Stimulated activated effector memory CD8-positive, alpha-beta T cell treated with anti-CD3 and anti-CD28 coated beads, Interleukin-12 subunit alpha, Interleukin-12 subunit beta, amount 100 ng/mL, for 72 hours (primary cell): Measurements from ENCODE around the gene FBXW7.

Source experiments
- ATAC-seq: fragments of 150-1000 bp; cut with Tn5 transposase; 2 replicates; pipeline ENCODE4 v1.10.0; 2021
- DNase-seq, 2 donors: peaks; one replicate each; pipeline ENCODE4 v3.0.0; 2021 to 2022; ENCODE audit warnings: low spot score in 2 of 2
- H3K27ac Mint-ChIP-seq: one replicate; pipeline ENCODE4 v1.8.0; 2022; ENCODE audit warnings: mild to moderate bottlenecking, mixed read lengths
- H3K36me3 Mint-ChIP-seq: one replicate; pipeline ENCODE4 v1.8.0; 2022; ENCODE audit warnings: mild to moderate bottlenecking, mixed read lengths
- H3K4me1 Mint-ChIP-seq: one replicate; pipeline ENCODE4 v1.8.0; 2022; ENCODE audit warnings: mixed read lengths
- H3K4me3 Mint-ChIP-seq: one replicate; pipeline ENCODE4 v1.8.0; 2022; ENCODE audit warnings: mild to moderate bottlenecking, mixed read lengths
- H3K9me3 Mint-ChIP-seq: one replicate; pipeline ENCODE4 v1.8.0; 2022; ENCODE audit warnings: mixed read lengths

FBXW7 gene

GRCh38 chr4:152479428-152480026 lies 56.4 kb downstream of the FBXW7 start:
- Mint-ChIP-seq H3K4me1 (peaks cover 53% of the 10 kb centered on the region), H3K27ac (no peak overlapping the region), H3K4me3 (no peak overlapping the region), H3K9me3 (no peaks in the 10 kb centered on the region), H3K36me3 (no peaks in the 10 kb centered on the region)
- ATAC-seq (no peak), DNase-seq (no peak)

- ATAC-seq (no peak), DNase-seq (no peak)
- no peak overlapping the region for H3K27ac Mint-ChIP-seq
- peaks cover 52% of the 10 kb centered on the region for H3K4me1 Mint-ChIP-seq
- H3K9me3 Mint-ChIP-seq = no peaks in the 10 kb centered on the region
- no peak overlapping the region for H3K4me3 Mint-ChIP-seq
- no peaks in the 10 kb centered on the region for H3K36me3 Mint-ChIP-seq
Observed at GRCh38 chr4:152478461-152479237, 57.2 kb downstream of the FBXW7 start.

GRCh38 chr4:152476796-152477195 lies 59.1 kb downstream of the FBXW7 start:
- Mint-ChIP-seq H3K4me3 (no peak overlapping the region), H3K27ac (no peak overlapping the region), H3K36me3 (no peaks in the 10 kb centered on the region), H3K9me3 (no peaks in the 10 kb centered on the region), H3K4me1 (peaks cover 53% of the 10 kb centered on the region)
- no peak for ATAC-seq
- DNase-seq = no peak

- ATAC-seq (no peak), DNase-seq (no peak)
- no peak overlapping the region for H3K27ac Mint-ChIP-seq
- H3K4me1 Mint-ChIP-seq = peaks cover 18% of the 10 kb centered on the region
- no peak overlapping the region for H3K4me3 Mint-ChIP-seq
- peaks cover 2% of the 10 kb centered on the region for H3K9me3 Mint-ChIP-seq
- no peaks in the 10 kb centered on the region for H3K36me3 Mint-ChIP-seq
Observed at GRCh38 chr4:152471251-152471792, 64.6 kb downstream of the FBXW7 start.

- ATAC-seq (no peak), DNase-seq (no peak)
- Mint-ChIP-seq H3K36me3 (no peaks in the 10 kb centered on the region), H3K27ac (no peak overlapping the region), H3K9me3 (peaks cover 2% of the 10 kb centered on the region), H3K4me3 (no peak overlapping the region), H3K4me1 (peaks cover 19% of the 10 kb centered on the region)
Observed at GRCh38 chr4:152468408-152468807, 67.5 kb downstream of the FBXW7 start.

GRCh38 chr4:152467101-152467500 lies 68.8 kb downstream of the FBXW7 start:
- peaks cover 2% of the 10 kb centered on the region for H3K9me3 Mint-ChIP-seq
- no peak overlapping the region for H3K4me3 Mint-ChIP-seq
- H3K36me3 Mint-ChIP-seq = no peaks in the 10 kb centered on the region
- H3K4me1 Mint-ChIP-seq = peaks cover 32% of the 10 kb centered on the region
- no peak for ATAC-seq
- no peak overlapping the region for H3K27ac Mint-ChIP-seq
- DNase-seq = no peak

- peak overlapping the region; percentile 3 for H3K27ac Mint-ChIP-seq
- no peaks in the 10 kb centered on the region for H3K36me3 Mint-ChIP-seq
- H3K9me3 Mint-ChIP-seq = no peaks in the 10 kb centered on the region
- H3K4me3 Mint-ChIP-seq = peak overlapping the region; percentile 0
- DNase-seq = no peak
- H3K4me1 Mint-ChIP-seq = peaks cover 35% of the 10 kb centered on the region
- ATAC-seq = no peak
Observed at GRCh38 chr4:152464030-152464823, 71.7 kb downstream of the FBXW7 start.

GRCh38 chr4:152463562-152463961 lies 72.3 kb downstream of the FBXW7 start:
- Mint-ChIP-seq H3K36me3 (no peaks in the 10 kb centered on the region), H3K27ac (peak overlapping the region; percentile 3), H3K4me3 (peak overlapping the region; percentile 0), H3K4me1 (peaks cover 42% of the 10 kb centered on the region), H3K9me3 (no peaks in the 10 kb centered on the region)
- no peak for DNase-seq
- ATAC-seq = no peak

GRCh38 chr4:152462695-152463094 lies 73.2 kb downstream of the FBXW7 start:
- H3K36me3 Mint-ChIP-seq = no peaks in the 10 kb centered on the region
- H3K4me3 Mint-ChIP-seq = no peak overlapping the region
- H3K4me1 Mint-ChIP-seq = peaks cover 48% of the 10 kb centered on the region
- H3K9me3 Mint-ChIP-seq = no peaks in the 10 kb centered on the region
- DNase-seq = no peak
- no peak overlapping the region for H3K27ac Mint-ChIP-seq
- no peak for ATAC-seq

GRCh38 chr4:152462047-152462446 lies 73.8 kb downstream of the FBXW7 start:
- ATAC-seq (no peak), DNase-seq (no peak)
- Mint-ChIP-seq H3K4me3 (no peak overlapping the region), H3K4me1 (peaks cover 50% of the 10 kb centered on the region), H3K36me3 (no peaks in the 10 kb centered on the region), H3K27ac (peak overlapping the region; percentile 7), H3K9me3 (no peaks in the 10 kb centered on the region)

GRCh38 chr4:152460488-152460887 lies 75.4 kb downstream of the FBXW7 start:
- H3K9me3 Mint-ChIP-seq = no peaks in the 10 kb centered on the region
- DNase-seq = no peak
- no peak for ATAC-seq
- H3K4me1 Mint-ChIP-seq = peaks cover 57% of the 10 kb centered on the region
- no peaks in the 10 kb centered on the region for H3K36me3 Mint-ChIP-seq
- no peak overlapping the region for H3K4me3 Mint-ChIP-seq
- no peak overlapping the region for H3K27ac Mint-ChIP-seq

- Mint-ChIP-seq H3K36me3 (no peaks in the 10 kb centered on the region), H3K9me3 (no peaks in the 10 kb centered on the region), H3K4me3 (peak overlapping the region; percentile 40), H3K4me1 (peaks cover 58% of the 10 kb centered on the region), H3K27ac (peak overlapping the region; percentile 79)
- ATAC-seq (peak; percentile 91), DNase-seq (no peak)
Observed at GRCh38 chr4:152459326-152459725, 76.6 kb downstream of the FBXW7 start.

GRCh38 chr4:152458801-152459302 lies 77.0 kb downstream of the FBXW7 start:
- peaks cover 53% of the 10 kb centered on the region for H3K4me1 Mint-ChIP-seq
- H3K36me3 Mint-ChIP-seq = no peaks in the 10 kb centered on the region
- no peaks in the 10 kb centered on the region for H3K9me3 Mint-ChIP-seq
- DNase-seq (peak in 1 of 2 donors; percentile 57), ATAC-seq (peak; percentile 86)
- peak overlapping the region; percentile 40 for H3K4me3 Mint-ChIP-seq
- peak overlapping the region; percentile 79 for H3K27ac Mint-ChIP-seq

GRCh38 chr4:152456609-152457008 lies 79.3 kb downstream of the FBXW7 start:
- H3K4me3 Mint-ChIP-seq = no peak overlapping the region
- peak overlapping the region; percentile 35 for H3K27ac Mint-ChIP-seq
- ATAC-seq (no peak), DNase-seq (no peak)
- H3K36me3 Mint-ChIP-seq = no peaks in the 10 kb centered on the region
- no peaks in the 10 kb centered on the region for H3K9me3 Mint-ChIP-seq
- peaks cover 33% of the 10 kb centered on the region for H3K4me1 Mint-ChIP-seq

GRCh38 chr4:152455311-152455710 lies 80.6 kb downstream of the FBXW7 start:
- DNase-seq = no peak
- Mint-ChIP-seq H3K9me3 (no peaks in the 10 kb centered on the region), H3K36me3 (no peaks in the 10 kb centered on the region), H3K4me3 (no peak overlapping the region), H3K4me1 (peaks cover 33% of the 10 kb centered on the region), H3K27ac (no peak overlapping the region)
- ATAC-seq = no peak
